Choroid plexus epithelial cell (primary cell): ENCODE results near the gene ILRUN.
"Not testable (repeated sequence)": the region's sequence is repeated elsewhere in the genome, so short reads cannot be mapped to it uniquely, and the experiment has no call there.

Experiments
- DNase-seq: peaks from one replicate; pipeline ENCODE4 v3.0.0-alpha.2; 2010; ENCODE audit warnings: low read depth
- H3K4me3 ChIP-seq: 2 replicates; pipeline ENCODE4 v1.5.1; 2011; ENCODE audit warnings: low read depth, mild to moderate bottlenecking, control low read depth, low read length, moderate library complexity
- TF ChIP-seq, protein P1 (sequence below): conservative IDR thresholded peaks from 2 replicates; pipeline ENCODE4 v1.5.1; 2011; ENCODE audit warnings: low read depth, mild to moderate bottlenecking, control low read depth, inconsistent platforms, low read length, moderate library complexity

Gene ILRUN

DNA sequence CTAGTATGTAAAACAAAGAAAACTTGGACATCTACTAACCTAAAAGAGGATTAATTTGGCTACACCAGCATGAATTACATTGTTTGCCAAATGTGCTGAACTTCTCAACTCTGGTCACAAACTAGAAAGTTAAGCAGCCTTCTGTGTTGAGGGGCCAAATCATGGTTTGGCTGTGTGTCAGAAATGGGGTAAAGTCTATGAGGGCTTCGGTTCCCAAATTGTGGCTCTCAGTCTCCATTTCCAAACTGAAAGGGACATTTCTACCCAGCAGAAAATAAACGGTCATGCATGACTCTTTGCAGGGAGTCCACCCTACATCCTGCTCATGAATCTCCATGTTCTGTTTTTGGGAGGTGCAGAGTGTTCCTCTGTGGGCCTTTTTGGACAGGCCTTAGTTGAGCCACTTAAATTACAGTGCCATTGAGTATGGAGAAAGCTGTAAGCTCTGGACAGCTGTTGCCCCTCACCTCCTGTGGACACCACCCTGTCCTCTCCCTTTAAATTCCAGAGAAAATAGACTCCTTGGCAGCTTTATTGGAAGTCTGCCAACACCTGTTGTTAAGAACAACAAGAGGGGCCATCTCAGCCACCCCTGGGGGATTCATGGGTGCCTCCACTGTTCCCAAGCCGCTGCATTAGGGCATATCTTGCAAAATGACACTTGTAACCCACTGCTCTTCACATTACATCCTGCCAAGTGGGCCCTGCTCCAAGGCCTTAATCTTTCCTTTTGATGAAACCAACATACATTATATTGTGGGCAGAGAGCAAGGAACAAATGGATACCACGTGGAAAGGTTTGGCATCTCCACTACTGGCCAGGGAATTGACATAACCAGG is 33.3 kb upstream of the ILRUN start:
- no peak for DNase-seq
- TF ChIP-seq, protein P1, sequence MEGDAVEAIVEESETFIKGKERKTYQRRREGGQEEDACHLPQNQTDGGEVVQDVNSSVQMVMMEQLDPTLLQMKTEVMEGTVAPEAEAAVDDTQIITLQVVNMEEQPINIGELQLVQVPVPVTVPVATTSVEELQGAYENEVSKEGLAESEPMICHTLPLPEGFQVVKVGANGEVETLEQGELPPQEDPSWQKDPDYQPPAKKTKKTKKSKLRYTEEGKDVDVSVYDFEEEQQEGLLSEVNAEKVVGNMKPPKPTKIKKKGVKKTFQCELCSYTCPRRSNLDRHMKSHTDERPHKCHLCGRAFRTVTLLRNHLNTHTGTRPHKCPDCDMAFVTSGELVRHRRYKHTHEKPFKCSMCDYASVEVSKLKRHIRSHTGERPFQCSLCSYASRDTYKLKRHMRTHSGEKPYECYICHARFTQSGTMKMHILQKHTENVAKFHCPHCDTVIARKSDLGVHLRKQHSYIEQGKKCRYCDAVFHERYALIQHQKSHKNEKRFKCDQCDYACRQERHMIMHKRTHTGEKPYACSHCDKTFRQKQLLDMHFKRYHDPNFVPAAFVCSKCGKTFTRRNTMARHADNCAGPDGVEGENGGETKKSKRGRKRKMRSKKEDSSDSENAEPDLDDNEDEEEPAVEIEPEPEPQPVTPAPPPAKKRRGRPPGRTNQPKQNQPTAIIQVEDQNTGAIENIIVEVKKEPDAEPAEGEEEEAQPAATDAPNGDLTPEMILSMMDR, result no peak
- H3K4me3 ChIP-seq, result no peak overlapping the region

DNA sequence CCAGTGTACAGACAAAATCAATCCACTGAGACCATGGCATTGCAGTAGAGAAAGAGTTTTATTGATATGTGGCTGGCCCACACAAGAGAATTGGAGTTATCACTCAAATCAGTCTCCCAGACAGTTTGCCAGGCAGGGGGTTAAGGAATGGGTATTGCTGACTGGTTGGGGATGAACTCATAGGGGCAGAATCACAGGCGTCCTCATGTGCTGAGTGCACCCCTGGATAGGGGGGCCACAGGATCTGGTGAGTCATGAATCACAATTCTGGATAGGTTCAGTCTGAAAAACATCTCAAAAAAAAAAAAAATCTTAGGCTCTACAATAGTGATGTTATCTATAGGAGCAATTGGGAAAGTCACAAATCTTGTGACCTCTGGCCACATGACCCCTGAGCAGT is 29.5 kb upstream of the ILRUN start:
- no peak for DNase-seq
- H3K4me3 ChIP-seq, result no peak overlapping the region
- TF ChIP-seq, protein P1, result no peak

DNA sequence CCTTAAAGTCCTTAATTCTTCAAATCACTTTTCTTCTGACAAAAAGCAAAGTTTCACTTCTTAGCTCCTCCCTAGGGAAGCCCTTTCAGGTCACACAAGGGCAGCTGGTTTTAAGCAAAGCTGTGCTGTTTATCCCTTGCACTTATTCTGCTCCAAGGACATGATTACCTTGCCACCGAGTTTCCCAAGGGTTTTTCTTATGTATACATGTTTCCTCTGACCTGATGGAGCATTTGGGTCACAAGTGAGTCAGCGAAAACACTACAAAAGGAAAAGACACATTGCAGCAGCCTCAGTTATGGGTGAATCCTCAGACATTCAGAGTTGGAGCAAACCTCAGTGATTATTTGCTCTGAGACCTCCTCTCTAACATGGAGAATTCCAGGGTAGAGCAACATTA is 26.6 kb upstream of the ILRUN start:
- H3K4me3 ChIP-seq, result no peak overlapping the region
- TF ChIP-seq, protein P1, result no peak
- peak; percentile 62 for DNase-seq

DNA sequence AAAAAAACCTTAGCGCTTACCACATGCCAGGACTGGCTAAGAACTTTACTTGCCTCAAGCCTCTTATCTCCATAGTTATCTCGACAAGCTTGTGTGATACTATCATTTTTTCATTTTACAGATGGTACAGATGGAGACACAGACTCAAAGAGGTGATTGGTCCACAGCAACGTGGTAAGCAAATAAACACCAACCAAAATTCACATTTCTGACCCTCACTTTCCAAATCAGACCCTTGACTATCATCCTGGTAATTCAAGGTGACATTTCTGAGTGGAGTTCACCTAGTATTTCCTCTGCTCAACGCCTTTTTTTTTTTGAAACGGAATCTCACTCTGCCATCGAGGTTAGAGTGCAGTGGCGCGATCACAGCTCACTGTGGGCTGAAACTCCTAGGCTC is 25.9 kb upstream of the ILRUN start:
- no peak for DNase-seq
- H3K4me3 ChIP-seq, result no peak overlapping the region
- TF ChIP-seq, protein P1, result no peak

DNA sequence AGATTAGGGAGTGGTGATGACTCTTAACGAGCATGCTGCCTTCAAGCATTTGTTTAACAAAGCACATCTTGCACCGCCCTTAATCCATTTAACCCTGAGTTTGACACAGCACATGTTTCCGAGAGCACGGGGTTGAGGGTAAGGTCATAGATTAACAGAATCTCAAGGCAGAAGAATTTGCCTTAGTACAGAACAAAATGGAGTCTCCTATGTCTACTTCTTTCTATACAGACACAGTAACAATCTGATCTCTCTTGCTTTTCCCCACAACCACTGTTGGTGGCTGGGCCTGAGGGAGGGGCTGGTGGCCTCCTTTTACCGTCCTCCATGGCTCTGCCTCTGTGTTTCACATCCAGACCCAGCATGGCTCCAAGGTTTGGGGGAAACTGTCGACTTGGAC is 23.6 kb upstream of the ILRUN start:
- not testable (repeated sequence) for DNase-seq, H3K4me3 ChIP-seq

DNA sequence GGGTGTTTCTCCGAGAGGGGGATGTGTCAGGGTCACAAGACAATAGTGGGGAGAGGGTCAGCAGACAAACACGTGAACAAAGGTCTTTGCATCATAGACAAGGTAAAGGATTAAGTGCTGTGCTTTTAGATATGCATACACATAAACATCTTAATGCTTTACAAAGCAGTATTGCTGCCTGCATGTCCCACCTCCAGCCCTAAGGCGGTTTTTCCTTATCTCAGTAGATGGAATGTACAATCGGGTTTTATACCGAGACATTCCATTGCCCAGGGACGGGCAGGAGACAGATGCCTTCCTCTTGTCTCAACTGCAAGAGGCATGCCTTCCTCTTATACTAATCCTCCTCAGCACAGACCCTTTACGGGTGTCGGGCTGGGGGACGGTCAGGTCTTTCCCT is 23.1 kb upstream of the ILRUN start:
- H3K4me3 ChIP-seq, DNase-seq: not testable (repeated sequence)

DNA sequence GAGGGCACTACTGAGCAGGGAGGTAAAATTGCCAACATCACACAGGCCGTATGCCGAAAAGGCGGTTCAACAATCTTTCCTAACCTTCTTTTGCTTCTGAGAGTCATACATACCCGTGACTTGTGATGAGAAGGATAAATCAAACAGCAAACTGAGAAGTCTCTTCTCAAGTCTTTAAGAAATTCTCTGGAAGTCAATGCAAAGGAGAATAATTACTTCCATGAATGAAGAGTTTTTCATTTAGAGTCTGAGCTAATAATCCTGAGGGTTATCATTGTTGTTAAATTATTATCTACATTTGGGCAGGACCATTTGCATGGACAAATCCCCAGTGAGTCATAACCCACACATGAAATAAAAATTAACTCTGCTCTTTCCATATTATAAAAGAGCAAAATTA is 22.4 kb upstream of the ILRUN start:
- no peak overlapping the region for H3K4me3 ChIP-seq
- no peak for DNase-seq

DNA sequence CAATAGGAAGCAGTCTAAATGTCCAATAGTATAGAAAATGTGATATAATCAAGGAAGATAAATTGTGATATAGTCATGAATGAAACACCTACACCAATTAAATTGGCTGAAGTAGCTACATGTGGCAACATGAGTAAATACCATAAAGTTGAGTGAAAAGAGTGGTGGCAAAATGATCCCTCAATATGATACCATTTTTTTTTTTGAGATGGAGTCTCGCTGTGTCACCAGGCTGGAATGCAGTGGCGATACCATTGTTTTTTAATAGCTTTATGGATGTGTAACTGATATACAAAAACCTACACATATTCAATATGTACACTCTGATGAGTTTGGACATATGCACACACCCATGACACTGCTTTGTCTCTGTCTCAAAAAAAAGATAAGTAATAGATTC is 20.9 kb upstream of the ILRUN start:
- no peak for DNase-seq
- H3K4me3 ChIP-seq, result no peak overlapping the region
- TF ChIP-seq, protein P1, result no peak

More for the DNA sequence above, 22.4 kb upstream of the ILRUN start:
- TF ChIP-seq, protein P1, result no peak
